ENCODE data around the gene DNAJB12. TPM values are rescaled to one million over a fixed set of nuclear protein-coding genes. Genes with fewer than 3 reads are reported as not detected.

Gene DNAJB12
- total RNA-seq, 1 donor = 52.5 TPM

GRCh38 chr10:72283131-72283530 is 71.6 kb downstream of the DNAJB12 start:
- TF ChIP-seq CTCF (IDR thresholded peaks at IDR 0.05; ENCODE audit: extremely low read depth, low read depth, low read length) = no peak
- H3K27me3 ChIP-seq (ENCODE audit: insufficient read depth, low read length) = no peaks in the 10 kb centered on the region
- DNase-seq (ENCODE audit: insufficient read length, low spot score, missing footprints) = no peak

More at GRCh38 chr10:72283131-72283530, 71.6 kb downstream of the DNAJB12 start:
- no peaks in the 10 kb centered on the region for H4K20me1 ChIP-seq (ENCODE audit: insufficient read depth, low read length)
- H3K9me3 ChIP-seq (ENCODE audit: low read depth, low read length) = no peaks in the 10 kb centered on the region
- H2AFZ ChIP-seq (ENCODE audit: low read length) = no peak overlapping the region
- no peaks in the 10 kb centered on the region for H3K36me3 ChIP-seq (ENCODE audit: insufficient read depth, low read length)
- no peak overlapping the region for H3K4me2 ChIP-seq (ENCODE audit: insufficient read depth, low read length)
- no peak overlapping the region for H3K27ac ChIP-seq (ENCODE audit: low read depth, low read length)
- H3K4me1 ChIP-seq (ENCODE audit: insufficient read depth, low read length) = no peaks in the 10 kb centered on the region
- no peak overlapping the region for H3K4me3 ChIP-seq (ENCODE audit: insufficient read depth, low read length)
- H3K79me2 ChIP-seq (ENCODE audit: insufficient read depth, low read length) = no peaks in the 10 kb centered on the region

Small RNAs within 50 kb of the gene (small RNA-seq; reads per million reads assigned to genes)
- not detected for gene RNU6-805P

Other genes with a start within 250 kb of the DNAJB12 start
- gene ANAPC16, start 138.9 kb downstream of the DNAJB12 start, total RNA-seq = 50.7 and 58.0 TPM in 2 replicates
- gene ASCC1, start 138.6 kb downstream of the DNAJB12 start, total RNA-seq = 40.2 and 50.1 TPM in 2 replicates
- gene DDIT4, start 81.0 kb downstream of the DNAJB12 start, total RNA-seq = 366 and 522 TPM in 2 replicates

Measured in osteoblast (primary cell).